OCI-LY7 (cell line): ENCODE data around the gene MIOX. TPM values are rescaled to one million over a fixed set of nuclear protein-coding genes. Genes with fewer than 3 reads are reported as not detected.

ENCODE experiments used
- BruUV-seq: library from RNA; stranded (reverse); fragments of 400-500 nt; replicated peaks from 2 replicates; lab custom pipeline; 2021; lab: Mats Ljungman, UMichigan
- CTCF ChIA-PET: fragments of 300-600 bp; sonication (Branson Sonifier 250); formaldehyde crosslinking; loops from one replicate; lab custom pipeline; 2022; ENCODE audit warnings: antibody characterized with exemption; ENCODE audit not compliant: unreplicated experiment; lab: Charles Lee
- POLR2A ChIA-PET: fragments of 300-600 bp; sonication (Branson Sonifier 250); formaldehyde crosslinking; loops from one replicate; lab custom pipeline; 2022; ENCODE audit warnings: antibody characterized with exemption; lab: Charles Lee
- DNase-seq: peaks from one replicate; pipeline ENCODE4 v3.0.0-alpha.2; 2015; ENCODE audit warnings: low spot score
- H2AFZ ChIP-seq: fragments of 200-600 bp; sonication (generic), shearing (Covaris generic); 2 replicates; pipeline ENCODE4 v1.6.1; 2014; ENCODE audit warnings: mild to moderate bottlenecking, antibody characterized with exemption, low read length, moderate library complexity
- H3K27ac ChIP-seq: fragments of 200-600 bp; sonication (generic); 2 replicates; pipeline ENCODE4 v1.5.1; 2014; ENCODE audit warnings: mixed run types, low read depth, mild to moderate bottlenecking, moderate library complexity, low read length, inconsistent platforms; ENCODE audit not compliant: poor library complexity, severe bottlenecking
- H3K36me3 ChIP-seq: fragments of 200-600 bp; sonication (generic); 2 replicates; pipeline ENCODE4 v1.6.1; 2014; ENCODE audit warnings: mild to moderate bottlenecking, antibody characterized with exemption, low read length, moderate library complexity, mixed read lengths; ENCODE audit not compliant: insufficient read depth
- H3K4me1 ChIP-seq: fragments of 200-600 bp; sonication (generic); 2 replicates; pipeline ENCODE4 v1.5.1; 2014; ENCODE audit warnings: mild to moderate bottlenecking, low read length; ENCODE audit not compliant: insufficient read depth, poor library complexity, severe bottlenecking
- H3K4me2 ChIP-seq: fragments of 200-600 bp; sonication (generic); 2 replicates; pipeline ENCODE4 v1.6.1; 2014; ENCODE audit warnings: mild to moderate bottlenecking, low read length
- H3K4me3 ChIP-seq: fragments of 200-600 bp; sonication (generic); 2 replicates; pipeline ENCODE4 v1.5.1; 2014; ENCODE audit warnings: mild to moderate bottlenecking, low read depth, low read length; ENCODE audit not compliant: poor library complexity, severe bottlenecking
- H3K79me2 ChIP-seq: fragments of 200-600 bp; sonication (generic); 2 replicates; pipeline ENCODE4 v1.6.1; 2016; ENCODE audit warnings: low read depth, mild to moderate bottlenecking, low read length, moderate library complexity, mixed read lengths; ENCODE audit not compliant: insufficient read depth
- H3K9me2 ChIP-seq: fragments of 200-600 bp; sonication (generic); 2 replicates; pipeline ENCODE4 v1.6.1; 2016; ENCODE audit warnings: mild to moderate bottlenecking, low read length, mixed read lengths; ENCODE audit not compliant: insufficient read depth
- H3K9me3 ChIP-seq: fragments of 200-600 bp; sonication (generic); 2 replicates; pipeline ENCODE4 v1.6.1; 2014; ENCODE audit warnings: mild to moderate bottlenecking, mixed run types, low read length, mixed read lengths
- H4K20me1 ChIP-seq: fragments of 200-600 bp; sonication (generic); 2 replicates; pipeline ENCODE4 v1.6.1; 2014; ENCODE audit warnings: mild to moderate bottlenecking, antibody characterized with exemption, low read length, moderate library complexity, mixed read lengths; ENCODE audit not compliant: insufficient read depth
- CTCF ChIP-seq: fragments of 200-600 bp; sonication (generic); conservative IDR thresholded peaks from 2 replicates; pipeline ENCODE4 v1.5.1; 2014; ENCODE audit warnings: mild to moderate bottlenecking, antibody characterized with exemption, low read length, moderate library complexity, mixed read lengths
- EZH2phosphoT487 ChIP-seq: fragments of 200-600 bp; sonication (generic); IDR thresholded peaks from 2 replicates; pipeline ENCODE4 v1.6.1; 2018; ENCODE audit warnings: low read depth, borderline replicate concordance, mild to moderate bottlenecking, mixed run types, antibody characterized with exemption, low read length, moderate library complexity, mixed read lengths
- intact Hi-C: fragments of 100-400 bp; cut with micrococcal nuclease; formaldehyde crosslinking; loops from one replicate; pipeline ENCODE4 v1.10.0; 2022; ENCODE audit not compliant: unreplicated experiment
- total RNA-seq, 2 experiments: library from RNA; depleted of rRNA in 1 of 2; stranded (reverse); fragments of >200 nt in 1 of 2; shearing (Covaris generic) in 1 of 2; gene quantifications; 2 replicates each; pipeline ENCODE4 v1.2.3, GENCODE V29; 2014 to 2022

Gene MIOX
- total RNA-seq, 2 experiments from 2014 or later: 0.53 TPM; not detected in 1

GRCh38 chr22:50487290-50488005 lies 789 bp downstream of the MIOX start:
- no peak overlapping the region for H3K27ac ChIP-seq
- no peaks in the 10 kb centered on the region for H3K9me2 ChIP-seq
- no peaks in the 10 kb centered on the region for H4K20me1 ChIP-seq
- peaks cover 18% of the 10 kb centered on the region for H3K4me1 ChIP-seq
- TF ChIP-seq EZH2phosphoT487: no peak
- TF ChIP-seq CTCF: no peak
- no peaks in the 10 kb centered on the region for H3K9me3 ChIP-seq
- no peak overlapping the region for H3K4me3 ChIP-seq
- ChIA-PET CTCF (no interaction called here), POLR2A (no interaction called here)
- DNase-seq: no peak
- H3K36me3 ChIP-seq: no peaks in the 10 kb centered on the region
- H3K79me2 ChIP-seq: no peaks in the 10 kb centered on the region
- H2AFZ ChIP-seq: no peak overlapping the region
- no peak overlapping the region; the same call in 1 of the 2 replicates for H3K4me2 ChIP-seq
- intact Hi-C loops: no loop called here
- BruUV-seq: no TSS peak

GRCh38 chr22:50488006-50488677 lies 1.5 kb downstream of the MIOX start:
- Histone ChIP-seq H3K79me2 (no peaks in the 10 kb centered on the region), H3K4me2 (no peak overlapping the region), H3K9me3 (no peaks in the 10 kb centered on the region), H2AFZ (no peak overlapping the region), H4K20me1 (no peaks in the 10 kb centered on the region), H3K27ac (no peak overlapping the region), H3K4me1 (peaks cover 18% of the 10 kb centered on the region), H3K4me3 (no peak overlapping the region), H3K9me2 (no peaks in the 10 kb centered on the region), H3K36me3 (no peaks in the 10 kb centered on the region)
- ChIA-PET POLR2A (no interaction called here), CTCF (no interaction called here)
- BruUV-seq: no TSS peak
- TF ChIP-seq CTCF: no peak
- no peak for TF ChIP-seq EZH2phosphoT487
- DNase-seq: no peak
- intact Hi-C loops: no loop called here

DNA sequence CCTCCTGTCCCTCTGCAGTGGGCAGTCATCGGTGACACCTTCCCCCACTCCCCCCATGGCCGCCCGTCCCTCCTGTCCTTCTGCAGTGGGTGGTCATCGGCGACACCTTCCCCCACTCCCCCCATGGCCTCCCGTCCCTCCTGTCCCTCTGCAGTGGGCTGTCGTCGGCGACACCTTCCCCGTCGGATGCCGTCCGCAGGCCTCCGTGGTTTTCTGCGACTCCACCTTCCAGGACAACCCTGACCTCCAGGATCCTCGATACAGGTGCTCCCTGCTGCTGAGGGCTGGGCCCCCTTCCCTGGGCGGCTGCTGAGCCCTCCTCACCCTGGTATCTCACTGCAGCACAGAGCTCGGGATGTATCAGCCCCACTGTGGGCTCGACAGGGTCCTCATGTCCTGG lies 2.2 kb downstream of the MIOX start:
- no peak overlapping the region for H3K27ac ChIP-seq
- H4K20me1 ChIP-seq: no peaks in the 10 kb centered on the region
- H3K79me2 ChIP-seq: no peaks in the 10 kb centered on the region
- DNase-seq: no peak
- CTCF ChIA-PET: no interaction called here
- POLR2A ChIA-PET: no interaction called here
- H3K9me3 ChIP-seq: no peaks in the 10 kb centered on the region
- no peak overlapping the region for H3K4me3 ChIP-seq
- no peak overlapping the region for H2AFZ ChIP-seq
- no peaks in the 10 kb centered on the region for H3K9me2 ChIP-seq
- BruUV-seq: no TSS peak
- no peaks in the 10 kb centered on the region for H3K36me3 ChIP-seq
- intact Hi-C loops: no loop called here
- H3K4me2 ChIP-seq: no peak overlapping the region
- peaks cover 17% of the 10 kb centered on the region for H3K4me1 ChIP-seq
- TF ChIP-seq EZH2phosphoT487 (no peak), CTCF (no peak)
